Kidney epithelial cell (primary cell): ENCODE measurements around the gene ZNF503. TPM values are rescaled to one million over a fixed set of nuclear protein-coding genes. Genes with fewer than 3 reads are reported as not detected.

Experiments used
- DNase-seq: peaks from one replicate; pipeline ENCODE4 v3.0.0-alpha.2; 2010; ENCODE audit warnings: low read depth
- H3K27me3 ChIP-seq: 2 replicates; pipeline ENCODE4 v1.6.0; 2011; ENCODE audit warnings: low read length; ENCODE audit not compliant: control insufficient read depth, insufficient read depth
- H3K36me3 ChIP-seq: 2 replicates; pipeline ENCODE4 v1.5.1; 2011; ENCODE audit warnings: low read length; ENCODE audit not compliant: control insufficient read depth, insufficient read depth
- H3K4me3 ChIP-seq: 2 replicates; pipeline ENCODE4 v1.5.1; 2011; ENCODE audit warnings: low read depth, mild to moderate bottlenecking, control low read depth, low read length
- total RNA-seq: library from RNA; depleted of rRNA; stranded (reverse); fragments of >200 nt; gene quantifications from 2 replicates; pipeline ENCODE4 v1.2.3, GENCODE V29; 2015
- TF ChIP-seq, protein P1 (sequence below): IDR thresholded peaks from 2 replicates; pipeline ENCODE4 v1.5.1; 2011; ENCODE audit warnings: mild to moderate bottlenecking, moderate library complexity, low read length, control low read depth, inconsistent platforms; ENCODE audit not compliant: insufficient read depth, poor library complexity, severe bottlenecking

The ZNF503 gene
- total RNA-seq, 1 donor from 2014 or later, result 13.8 TPM

GRCh38 chr10:75386128-75386527, 15.4 kb downstream of the ZNF503 start:
- TF ChIP-seq, protein P1, sequence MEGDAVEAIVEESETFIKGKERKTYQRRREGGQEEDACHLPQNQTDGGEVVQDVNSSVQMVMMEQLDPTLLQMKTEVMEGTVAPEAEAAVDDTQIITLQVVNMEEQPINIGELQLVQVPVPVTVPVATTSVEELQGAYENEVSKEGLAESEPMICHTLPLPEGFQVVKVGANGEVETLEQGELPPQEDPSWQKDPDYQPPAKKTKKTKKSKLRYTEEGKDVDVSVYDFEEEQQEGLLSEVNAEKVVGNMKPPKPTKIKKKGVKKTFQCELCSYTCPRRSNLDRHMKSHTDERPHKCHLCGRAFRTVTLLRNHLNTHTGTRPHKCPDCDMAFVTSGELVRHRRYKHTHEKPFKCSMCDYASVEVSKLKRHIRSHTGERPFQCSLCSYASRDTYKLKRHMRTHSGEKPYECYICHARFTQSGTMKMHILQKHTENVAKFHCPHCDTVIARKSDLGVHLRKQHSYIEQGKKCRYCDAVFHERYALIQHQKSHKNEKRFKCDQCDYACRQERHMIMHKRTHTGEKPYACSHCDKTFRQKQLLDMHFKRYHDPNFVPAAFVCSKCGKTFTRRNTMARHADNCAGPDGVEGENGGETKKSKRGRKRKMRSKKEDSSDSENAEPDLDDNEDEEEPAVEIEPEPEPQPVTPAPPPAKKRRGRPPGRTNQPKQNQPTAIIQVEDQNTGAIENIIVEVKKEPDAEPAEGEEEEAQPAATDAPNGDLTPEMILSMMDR, result no peak
- DNase-seq, result no peak
- Histone ChIP-seq H3K27me3 (peaks cover 2% of the 10 kb centered on the region), H3K4me3 (no peak overlapping the region), H3K36me3 (no peaks in the 10 kb centered on the region)

GRCh38 chr10:75379817-75380216, 21.7 kb downstream of the ZNF503 start:
- TF ChIP-seq, protein P1, result no peak
- no peak overlapping the region for H3K4me3 ChIP-seq

DNA sequence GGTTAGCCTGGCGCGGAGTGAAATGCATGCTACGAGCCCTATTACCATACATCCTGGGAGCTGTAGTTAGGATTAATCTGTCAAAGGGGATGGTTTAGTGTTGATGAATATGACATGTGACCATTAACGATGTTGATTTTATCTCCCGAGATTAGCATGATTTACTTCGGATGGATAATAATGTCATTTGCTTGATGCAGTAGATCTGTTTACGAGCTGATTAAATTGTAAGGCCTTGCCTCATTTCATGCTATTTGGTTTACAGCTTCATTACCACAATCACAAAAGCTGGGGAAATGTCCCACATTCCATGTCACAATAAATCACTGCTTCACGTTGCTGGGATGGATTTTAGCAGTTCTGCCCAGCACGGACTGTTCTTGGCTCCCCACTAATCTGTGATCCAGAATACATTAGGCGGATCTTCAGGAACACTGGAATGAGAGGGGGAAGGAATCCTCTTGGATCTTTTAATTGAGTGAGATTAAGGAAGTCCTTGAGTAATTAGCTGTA, 22.3 kb downstream of the ZNF503 start:
- H3K4me3 ChIP-seq, result no peak overlapping the region
- TF ChIP-seq, protein P1, result no peak
- H3K27me3 ChIP-seq, result peaks cover 2% of the 10 kb centered on the region
- DNase-seq, result no peak
- H3K36me3 ChIP-seq, result no peaks in the 10 kb centered on the region

More at GRCh38 chr10:75379817-75380216, 21.7 kb downstream of the ZNF503 start:
- H3K27me3 ChIP-seq, result peaks cover 2% of the 10 kb centered on the region
- no peak for DNase-seq
- H3K36me3 ChIP-seq, result no peaks in the 10 kb centered on the region

DNA sequence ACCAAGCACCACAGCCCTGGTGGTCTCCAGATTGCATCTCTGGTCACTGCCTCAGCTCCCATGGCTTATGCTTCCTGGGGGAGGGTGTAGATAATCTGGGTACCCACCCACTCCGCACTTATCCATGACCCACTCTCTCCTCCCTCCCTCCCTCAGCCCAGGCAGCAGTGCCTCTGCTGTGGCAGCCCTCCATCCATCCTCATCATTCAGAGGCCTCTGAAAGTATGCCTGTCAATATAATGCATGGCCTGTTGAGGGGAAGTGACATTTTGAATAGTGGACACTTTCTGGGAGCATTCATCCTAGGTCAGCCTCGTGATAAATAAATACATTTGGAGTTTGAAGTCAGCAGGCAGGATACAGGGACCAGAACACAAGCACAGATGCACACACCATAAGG, 23.2 kb downstream of the ZNF503 start:
- no peak for DNase-seq

DNA sequence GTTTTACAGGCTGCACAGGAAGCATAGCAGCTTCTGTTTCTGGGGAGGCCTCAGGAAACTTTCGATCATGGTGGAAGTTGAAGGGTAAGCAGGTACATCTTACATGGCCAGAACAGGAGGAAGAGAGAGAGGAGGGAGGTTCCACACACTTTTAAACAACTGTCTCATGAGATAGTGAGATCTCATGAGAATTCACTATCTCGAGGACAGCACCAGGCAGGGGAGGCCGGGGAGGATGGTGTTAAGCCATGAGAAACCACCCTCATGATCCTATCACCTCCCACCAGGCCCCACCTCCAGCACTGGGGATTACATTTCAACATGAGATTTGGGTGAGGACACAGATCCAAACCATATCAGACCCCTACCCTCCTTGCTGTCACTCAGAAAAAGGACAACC, 23.7 kb downstream of the ZNF503 start:
- TF ChIP-seq, protein P1, result no peak
- Histone ChIP-seq H3K27me3 (peaks cover 3% of the 10 kb centered on the region), H3K4me3 (no peak overlapping the region), H3K36me3 (no peaks in the 10 kb centered on the region)
- no peak for DNase-seq

More for the DNA sequence above, 23.2 kb downstream of the ZNF503 start:
- no peaks in the 10 kb centered on the region for H3K36me3 ChIP-seq
- H3K4me3 ChIP-seq, result no peak overlapping the region
- TF ChIP-seq, protein P1, result no peak
- H3K27me3 ChIP-seq, result peaks cover 2% of the 10 kb centered on the region

DNA sequence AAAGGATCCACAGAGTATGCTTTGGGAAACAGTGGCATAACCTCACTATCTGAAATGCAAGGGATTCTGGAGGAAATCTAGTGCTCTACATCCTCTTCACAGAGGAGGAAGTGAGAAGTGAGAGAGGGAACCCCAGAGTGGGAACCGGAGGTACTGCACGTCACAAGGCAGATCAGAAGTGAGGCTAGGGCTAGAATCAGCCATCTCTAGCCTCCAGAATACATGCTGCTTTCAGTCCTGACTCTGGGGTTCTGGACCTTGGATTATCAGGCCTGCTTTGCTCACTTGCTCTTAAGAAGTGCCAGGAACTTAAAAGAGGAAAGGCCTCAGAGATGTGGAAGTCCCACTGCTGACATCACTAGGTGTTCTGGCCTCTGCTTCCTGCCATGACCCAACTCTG, 25.7 kb downstream of the ZNF503 start:
- Histone ChIP-seq H3K4me3 (no peak overlapping the region), H3K36me3 (no peaks in the 10 kb centered on the region), H3K27me3 (peaks cover 4% of the 10 kb centered on the region)
- no peak for DNase-seq
- TF ChIP-seq, protein P1, result no peak
